Activated naive CD8-positive, alpha-beta T cell treated with anti-CD3 and anti-CD28 coated beads, Interleukin-2, amount 50 U/mL, for 24 hours (primary cell): ENCODE measurements around the gene CDIPT.
A peak's percentile ranks its signal among the peaks of the same experiment; 100 is the strongest.

Experiments used
- ATAC-seq: fragments of 150-1000 bp; cut with Tn5 transposase; one replicate; pipeline ENCODE4 v1.10.0; 2021
- DNase-seq: peaks from one replicate; pipeline ENCODE4 v3.0.0; 2021
- H3K27ac Mint-ChIP-seq: one replicate; pipeline ENCODE4 v1.8.0; 2021; ENCODE audit warnings: mild to moderate bottlenecking, mixed read lengths
- H3K27me3 Mint-ChIP-seq: one replicate; pipeline ENCODE4 v1.8.0; 2021; ENCODE audit warnings: mixed read lengths
- H3K36me3 Mint-ChIP-seq: one replicate; pipeline ENCODE4 v1.8.0; 2021; ENCODE audit warnings: low read depth, mixed read lengths
- H3K4me1 Mint-ChIP-seq: one replicate; pipeline ENCODE4 v1.8.0; 2021; ENCODE audit warnings: mixed read lengths
- H3K4me3 Mint-ChIP-seq: one replicate; pipeline ENCODE4 v1.8.0; 2021; ENCODE audit warnings: mild to moderate bottlenecking, moderate library complexity, mixed read lengths
- H3K9me3 Mint-ChIP-seq: one replicate; pipeline ENCODE4 v1.8.0; 2021; ENCODE audit warnings: mixed read lengths

Gene CDIPT

DNA sequence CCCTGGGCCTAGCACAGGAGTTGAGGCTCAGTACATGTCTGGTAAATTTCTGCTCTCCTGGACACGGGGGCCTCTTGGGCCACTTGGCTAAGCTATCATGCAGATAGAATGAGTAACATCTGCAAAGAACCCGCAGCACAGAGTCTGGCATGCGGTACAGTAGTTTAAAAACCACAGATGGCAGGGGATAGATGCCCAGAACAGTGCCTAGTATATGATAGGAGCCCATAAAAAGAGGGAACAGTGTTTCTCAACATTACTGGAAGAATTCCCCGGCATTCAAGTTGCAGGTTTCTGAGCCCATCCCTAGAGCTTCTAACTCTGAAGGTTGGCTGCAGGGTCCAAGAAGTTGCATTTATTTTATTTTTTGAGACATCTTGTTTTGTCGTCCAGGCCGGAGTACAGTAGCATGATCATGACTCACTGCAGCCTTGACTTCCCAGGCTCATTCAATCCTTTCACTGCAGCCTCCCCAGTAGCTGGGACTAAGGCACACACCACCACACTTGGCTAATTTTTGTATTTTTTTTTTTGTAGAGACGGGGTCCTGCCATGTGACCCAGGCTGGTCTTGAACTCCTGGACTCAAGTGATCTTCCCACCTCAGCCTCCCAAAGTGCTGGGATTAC is 5.8 kb downstream of the CDIPT start:
- no peak for ATAC-seq
- Mint-ChIP-seq H3K36me3 (peaks cover 7% of the 10 kb centered on the region), H3K4me1 (peaks cover 19% of the 10 kb centered on the region), H3K27ac (no peak overlapping the region), H3K4me3 (no peak overlapping the region), H3K9me3 (no peaks in the 10 kb centered on the region), H3K27me3 (no peaks in the 10 kb centered on the region)
- DNase-seq: no peak

GRCh38 chr16:29854520-29855100 is 8.4 kb downstream of the CDIPT start:
- no peaks in the 10 kb centered on the region for H3K9me3 Mint-ChIP-seq
- H3K4me3 Mint-ChIP-seq: no peak overlapping the region
- DNase-seq: no peak
- peaks cover 3% of the 10 kb centered on the region for H3K4me1 Mint-ChIP-seq
- no peak for ATAC-seq
- H3K27ac Mint-ChIP-seq: no peak overlapping the region
- no peaks in the 10 kb centered on the region for H3K27me3 Mint-ChIP-seq
- H3K36me3 Mint-ChIP-seq: peaks cover 4% of the 10 kb centered on the region

DNA sequence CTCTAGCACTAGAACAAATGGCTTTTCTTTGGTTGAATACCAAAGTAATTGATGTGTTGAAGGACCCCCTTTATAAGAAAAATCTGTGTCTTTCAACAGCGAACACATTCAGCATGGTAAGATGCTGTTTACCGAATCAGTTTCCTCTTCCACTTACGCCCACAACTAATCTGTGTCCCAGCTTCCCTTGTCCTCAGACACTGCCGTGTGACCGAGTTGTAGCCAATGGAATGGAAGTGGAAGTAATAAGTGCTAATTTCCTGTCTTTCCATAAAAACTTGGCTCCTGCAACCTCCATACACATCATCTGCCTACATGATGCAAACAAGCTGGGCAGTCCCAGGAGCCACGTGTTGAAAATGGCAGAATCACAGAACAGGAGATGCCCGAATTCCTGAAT is 10.4 kb downstream of the CDIPT start:
- no peak for DNase-seq
- H3K27ac Mint-ChIP-seq: no peak overlapping the region
- H3K9me3 Mint-ChIP-seq: no peaks in the 10 kb centered on the region

DNA sequence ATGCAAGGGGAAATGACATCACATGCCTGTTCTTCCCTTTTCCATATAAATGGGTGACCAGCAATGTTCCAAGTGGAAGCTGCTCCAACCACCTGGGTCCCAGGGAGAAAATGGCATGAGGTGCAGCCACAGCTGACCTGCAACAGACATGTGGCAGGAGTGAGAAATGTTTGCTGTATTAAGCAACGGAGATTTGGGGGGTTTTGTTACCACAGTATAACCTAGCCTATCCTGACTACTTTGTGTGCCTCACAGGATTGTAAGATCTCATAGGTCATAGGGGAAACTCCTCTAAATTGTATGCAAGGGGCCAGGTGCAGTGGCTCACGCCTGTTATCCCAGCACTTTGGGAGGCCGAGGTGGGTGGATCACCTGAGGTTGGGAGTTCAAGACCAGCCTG is 12.0 kb downstream of the CDIPT start:
- no peak for DNase-seq
- no peaks in the 10 kb centered on the region for H3K4me1 Mint-ChIP-seq
- no peaks in the 10 kb centered on the region for H3K27me3 Mint-ChIP-seq
- ATAC-seq: no peak
- H3K36me3 Mint-ChIP-seq: peaks cover 4% of the 10 kb centered on the region
- no peaks in the 10 kb centered on the region for H3K9me3 Mint-ChIP-seq
- H3K27ac Mint-ChIP-seq: no peak overlapping the region
- H3K4me3 Mint-ChIP-seq: no peak overlapping the region

More for the DNA sequence above, 10.4 kb downstream of the CDIPT start:
- ATAC-seq: no peak
- Mint-ChIP-seq H3K36me3 (peaks cover 2% of the 10 kb centered on the region), H3K27me3 (no peaks in the 10 kb centered on the region), H3K4me3 (no peak overlapping the region), H3K4me1 (no peaks in the 10 kb centered on the region)

DNA sequence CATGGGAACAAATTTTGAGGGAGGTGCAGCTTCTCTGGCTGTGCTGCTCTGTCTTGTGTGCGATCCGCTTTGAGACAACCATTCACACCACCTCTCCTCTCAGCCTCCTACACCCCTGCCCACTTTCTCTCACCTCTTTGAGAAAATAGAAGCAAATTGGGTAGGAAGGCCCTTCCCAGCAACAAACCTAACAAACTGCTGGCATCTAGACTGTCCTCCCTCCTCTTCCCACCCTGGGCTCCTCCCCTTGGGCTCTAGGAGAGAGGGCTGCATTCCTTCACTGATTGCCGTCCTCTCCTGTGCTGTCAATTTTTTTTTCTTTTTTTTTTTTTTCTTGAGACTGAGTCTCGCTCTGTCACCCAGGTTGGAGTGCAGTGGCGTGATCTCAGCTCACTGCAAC is 13.5 kb downstream of the CDIPT start:
- no peaks in the 10 kb centered on the region for H3K4me1 Mint-ChIP-seq
- no peak for ATAC-seq
- H3K9me3 Mint-ChIP-seq: no peaks in the 10 kb centered on the region
- DNase-seq: no peak
- H3K27me3 Mint-ChIP-seq: no peaks in the 10 kb centered on the region
- peaks cover 4% of the 10 kb centered on the region for H3K36me3 Mint-ChIP-seq
- no peak overlapping the region for H3K27ac Mint-ChIP-seq
- no peak overlapping the region for H3K4me3 Mint-ChIP-seq

GRCh38 chr16:29848420-29849297 is 14.4 kb downstream of the CDIPT start:
- Mint-ChIP-seq H3K27ac (peak overlapping the region; percentile 18), H3K4me1 (no peaks in the 10 kb centered on the region), H3K4me3 (no peak overlapping the region), H3K27me3 (no peaks in the 10 kb centered on the region), H3K9me3 (no peaks in the 10 kb centered on the region), H3K36me3 (peaks cover 4% of the 10 kb centered on the region)
- peak; percentile 94 for ATAC-seq
- DNase-seq: peak; percentile 87

DNA sequence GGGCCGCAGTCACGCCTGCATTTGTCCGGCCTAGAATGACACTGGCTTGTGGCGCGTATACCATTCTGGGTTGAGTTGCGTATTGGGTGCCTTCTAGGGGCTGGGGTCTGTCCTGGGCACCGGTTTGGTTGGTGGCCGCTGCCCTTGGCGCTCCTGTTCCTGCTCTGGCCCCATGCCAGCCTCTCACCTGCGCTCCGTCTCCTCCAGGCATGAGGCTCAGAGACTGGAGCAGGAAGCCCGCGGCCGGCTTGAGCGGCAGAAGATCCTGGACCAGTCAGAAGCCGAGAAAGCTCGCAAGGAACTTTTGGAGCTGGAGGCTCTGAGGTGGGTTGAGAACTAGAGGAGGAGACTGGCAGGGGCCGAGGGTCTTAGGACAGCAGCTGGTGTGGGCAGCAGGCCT is 17.4 kb downstream of the CDIPT start:
- Mint-ChIP-seq H3K4me3 (no peak overlapping the region), H3K27me3 (no peaks in the 10 kb centered on the region), H3K36me3 (peaks cover 4% of the 10 kb centered on the region), H3K27ac (no peak overlapping the region), H3K9me3 (no peaks in the 10 kb centered on the region), H3K4me1 (no peaks in the 10 kb centered on the region)
- DNase-seq (no peak), ATAC-seq (no peak)

GRCh38 chr16:29844575-29845331 is 18.3 kb downstream of the CDIPT start:
- DNase-seq (no peak), ATAC-seq (no peak)
- Mint-ChIP-seq H3K4me3 (no peak overlapping the region), H3K27me3 (no peaks in the 10 kb centered on the region), H3K4me1 (no peaks in the 10 kb centered on the region), H3K36me3 (peaks cover 2% of the 10 kb centered on the region), H3K27ac (no peak overlapping the region), H3K9me3 (no peaks in the 10 kb centered on the region)

- Mint-ChIP-seq H3K4me3 (no peak overlapping the region), H3K27ac (no peak overlapping the region), H3K27me3 (no peaks in the 10 kb centered on the region), H3K4me1 (no peaks in the 10 kb centered on the region), H3K36me3 (peaks cover 2% of the 10 kb centered on the region), H3K9me3 (no peaks in the 10 kb centered on the region)
- DNase-seq (no peak), ATAC-seq (no peak)
Observed at GRCh38 chr16:29843931-29844330, 19.1 kb downstream of the CDIPT start.

DNA sequence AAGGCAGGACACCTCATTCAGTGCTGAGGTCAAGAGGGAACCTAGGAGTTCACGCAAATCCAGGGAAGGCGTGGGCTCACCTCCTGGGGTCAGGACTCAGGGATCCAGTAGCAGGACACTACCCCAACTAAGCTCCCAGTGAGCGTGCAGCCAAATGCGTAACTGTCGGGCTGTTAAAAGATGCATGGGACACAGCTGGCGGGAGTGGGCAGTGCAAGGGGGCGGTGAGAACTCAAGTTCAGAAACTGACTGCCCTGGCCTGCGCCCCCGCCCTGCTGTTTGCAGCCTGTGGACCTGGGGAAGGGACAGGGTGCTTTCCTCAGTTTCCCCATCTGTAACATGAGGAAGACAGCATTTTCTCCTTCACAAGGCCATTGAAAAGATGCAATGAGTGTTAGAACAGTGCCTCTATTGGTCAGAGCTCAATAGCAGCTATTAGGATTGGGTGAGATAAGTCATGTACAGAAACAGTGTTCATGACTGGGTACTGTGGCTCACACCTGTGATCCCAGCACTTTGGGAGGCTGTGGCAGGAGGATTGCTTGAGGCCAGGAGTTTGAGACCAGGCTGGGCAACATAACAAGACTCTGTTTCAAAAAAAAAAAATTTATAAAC is 20.2 kb downstream of the CDIPT start:
- DNase-seq: no peak
- Mint-ChIP-seq H3K36me3 (peaks cover 2% of the 10 kb centered on the region), H3K4me1 (no peaks in the 10 kb centered on the region), H3K27me3 (no peaks in the 10 kb centered on the region), H3K27ac (no peak overlapping the region), H3K9me3 (no peaks in the 10 kb centered on the region), H3K4me3 (no peak overlapping the region)
- no peak for ATAC-seq

DNA sequence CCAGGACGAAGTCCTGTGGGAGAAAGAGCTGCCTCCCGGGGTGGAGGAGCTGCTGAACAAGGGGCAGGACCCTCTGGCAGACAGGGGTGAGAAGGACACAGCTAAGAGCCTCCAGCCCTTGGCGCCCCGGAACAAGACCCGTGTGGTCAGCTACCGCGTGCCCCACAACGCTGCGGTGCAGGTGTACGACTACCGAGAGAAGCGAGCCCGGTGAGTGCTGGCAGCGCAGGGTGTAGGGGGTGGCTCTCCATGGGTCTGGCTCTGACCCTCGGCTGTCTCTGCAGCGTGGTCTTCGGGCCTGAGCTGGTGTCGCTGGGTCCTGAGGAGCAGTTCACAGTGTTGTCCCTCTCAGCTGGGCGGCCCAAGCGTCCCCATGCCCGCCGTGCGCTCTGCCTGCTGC is 21.4 kb downstream of the CDIPT start:
- H3K27me3 Mint-ChIP-seq: no peaks in the 10 kb centered on the region
- ATAC-seq (no peak), DNase-seq (no peak)
- H3K4me3 Mint-ChIP-seq: no peak overlapping the region
- H3K27ac Mint-ChIP-seq: no peak overlapping the region
- no peaks in the 10 kb centered on the region for H3K4me1 Mint-ChIP-seq
- peaks cover 3% of the 10 kb centered on the region for H3K36me3 Mint-ChIP-seq
- H3K9me3 Mint-ChIP-seq: no peaks in the 10 kb centered on the region

DNA sequence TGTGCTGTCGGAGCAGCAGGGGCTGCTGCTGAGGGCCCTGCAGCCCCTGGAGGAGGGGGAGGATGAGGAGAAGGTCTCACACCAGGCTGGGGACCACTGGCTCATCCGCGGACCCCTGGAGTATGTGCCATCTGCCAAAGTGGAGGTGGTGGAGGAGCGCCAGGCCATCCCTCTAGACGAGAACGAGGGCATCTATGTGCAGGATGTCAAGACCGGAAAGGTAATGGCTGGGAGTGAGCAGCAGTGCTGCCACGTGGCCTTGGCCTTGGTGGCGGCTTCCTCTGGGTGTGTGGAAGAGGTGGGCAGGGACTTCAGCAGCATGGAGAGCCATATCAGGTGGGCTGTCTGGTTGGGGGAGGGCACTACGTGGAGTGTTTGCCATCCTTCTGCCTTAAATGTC is 22.8 kb downstream of the CDIPT start:
- Mint-ChIP-seq H3K4me1 (no peaks in the 10 kb centered on the region), H3K36me3 (peaks cover 3% of the 10 kb centered on the region), H3K4me3 (no peak overlapping the region), H3K27ac (no peak overlapping the region), H3K27me3 (no peaks in the 10 kb centered on the region), H3K9me3 (no peaks in the 10 kb centered on the region)
- no peak for DNase-seq
- ATAC-seq: no peak

- ATAC-seq: no peak
- H3K27me3 Mint-ChIP-seq: no peaks in the 10 kb centered on the region
- DNase-seq: no peak
- H3K4me3 Mint-ChIP-seq: no peak overlapping the region
- no peaks in the 10 kb centered on the region for H3K4me1 Mint-ChIP-seq
- no peak overlapping the region for H3K27ac Mint-ChIP-seq
- H3K9me3 Mint-ChIP-seq: no peaks in the 10 kb centered on the region
- H3K36me3 Mint-ChIP-seq: peaks cover 3% of the 10 kb centered on the region
Observed at GRCh38 chr16:29839822-29840221, 23.2 kb downstream of the CDIPT start.

DNA sequence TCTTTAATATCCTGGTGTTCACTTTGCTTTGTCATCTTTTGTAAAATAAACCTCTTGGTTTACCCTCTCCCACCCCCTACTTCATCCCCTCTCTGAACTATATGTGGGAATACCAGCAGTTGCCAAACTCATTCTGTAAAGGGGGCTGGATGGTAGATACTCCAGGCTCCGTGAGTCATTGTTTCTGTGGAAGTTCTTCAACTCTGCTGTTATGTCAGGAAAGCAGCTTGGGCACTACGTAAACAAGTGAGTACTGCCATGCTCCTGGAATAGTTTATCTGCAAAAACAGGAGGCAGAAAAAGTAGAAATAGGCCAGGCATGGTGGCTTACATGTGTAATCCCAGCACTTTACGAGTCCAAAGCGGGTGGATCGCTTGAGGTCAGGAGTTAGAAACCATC is 25.2 kb downstream of the CDIPT start:
- Mint-ChIP-seq H3K9me3 (no peaks in the 10 kb centered on the region), H3K4me3 (no peak overlapping the region), H3K27me3 (no peaks in the 10 kb centered on the region), H3K36me3 (peaks cover 7% of the 10 kb centered on the region), H3K27ac (no peak overlapping the region), H3K4me1 (peaks cover 11% of the 10 kb centered on the region)
- ATAC-seq: no peak
- no peak for DNase-seq
